ENCODE results near the gene ATP6V0A1.

Gene ATP6V0A1

GRCh38 chr17:42563143-42563509 lies 104.4 kb downstream of the ATP6V0A1 start:
- TF ChIP-seq CTCF (IDR thresholded peaks at IDR 0.05; ENCODE audit: insufficient read depth, missing control alignments), result no peak
- no peak for DNase-seq (ENCODE audit: insufficient read length, low spot score)
- no peak for FAIRE-seq

- FAIRE-seq (no peak), DNase-seq (ENCODE audit: insufficient read length, low spot score) (no peak)
- TF ChIP-seq CTCF (IDR thresholded peaks at IDR 0.05; ENCODE audit: insufficient read depth, missing control alignments), result no peak
Observed at GRCh38 chr17:42563543-42563942, 104.9 kb downstream of the ATP6V0A1 start.

GRCh38 chr17:42563950-42564349 lies 105.3 kb downstream of the ATP6V0A1 start:
- TF ChIP-seq CTCF (IDR thresholded peaks at IDR 0.05; ENCODE audit: insufficient read depth, missing control alignments), result no peak
- no peak for FAIRE-seq
- DNase-seq (ENCODE audit: insufficient read length, low spot score), result no peak

GRCh38 chr17:42564815-42565522 lies 106.3 kb downstream of the ATP6V0A1 start:
- FAIRE-seq, result no peak
- no peak for DNase-seq (ENCODE audit: insufficient read length, low spot score)
- no peak for TF ChIP-seq CTCF (IDR thresholded peaks at IDR 0.05; ENCODE audit: insufficient read depth, missing control alignments)

GRCh38 chr17:42565523-42566214 lies 107.0 kb downstream of the ATP6V0A1 start:
- FAIRE-seq (no peak), DNase-seq (ENCODE audit: insufficient read length, low spot score) (no peak)
- TF ChIP-seq CTCF (IDR thresholded peaks at IDR 0.05; ENCODE audit: insufficient read depth, missing control alignments), result no peak

- DNase-seq (ENCODE audit: insufficient read length, low spot score), result no peak
- no peak for TF ChIP-seq CTCF (IDR thresholded peaks at IDR 0.05; ENCODE audit: insufficient read depth, missing control alignments)
- no peak for FAIRE-seq
Observed at GRCh38 chr17:42566215-42566882, 107.7 kb downstream of the ATP6V0A1 start.

Measured in D721Med (cell line).